Stimulated activated CD8-positive, alpha-beta memory T cell treated with anti-CD3 and anti-CD28 coated beads, Interleukin-7, amount 100 ng/mL, for 1 hour (primary cell): ENCODE measurements around the gene SUZ12.
"Not testable (repeated sequence)": the region's sequence is repeated elsewhere in the genome, so short reads cannot be mapped to it uniquely, and the experiment has no call there.

Experiments used
- DNase-seq, 2 donors: peaks; one replicate each; pipeline ENCODE4 v3.0.0-alpha.2; 2020; ENCODE audit warnings: low read depth in 2 of 2

SUZ12 gene

GRCh38 chr17:31936615-31937609, at the start of gene SUZ12:
SUZ12 (plus strand) TSS chr17:31937007; CDS start chr17:31937247, 240 bp downstream.
- peak; percentile 67 to 74 for DNase-seq

GRCh38 chr17:31888124-31888523, 48.7 kb upstream of the SUZ12 start:
- no peak for DNase-seq

GRCh38 chr17:31900877-31901276, 35.9 kb upstream of the SUZ12 start:
- DNase-seq = no peak

GRCh38 chr17:31902693-31903092, 34.1 kb upstream of the SUZ12 start:
- DNase-seq = no peak

GRCh38 chr17:31903401-31903800, 33.4 kb upstream of the SUZ12 start:
- no peak for DNase-seq

- DNase-seq = no peak
These were observed 29.4 kb upstream of the SUZ12 start for GRCh38 chr17:31907342-31907962.

GRCh38 chr17:31908386-31908785, 28.4 kb upstream of the SUZ12 start:
- no peak for DNase-seq

GRCh38 chr17:31912705-31913104, 24.1 kb upstream of the SUZ12 start:
- DNase-seq = not testable (repeated sequence)

GRCh38 chr17:31915456-31916100, 21.2 kb upstream of the SUZ12 start:
- no peak for DNase-seq

- no peak for DNase-seq
These were observed 20.2 kb upstream of the SUZ12 start for GRCh38 chr17:31916491-31917064.

GRCh38 chr17:31917065-31917529, 19.7 kb upstream of the SUZ12 start:
- DNase-seq = no peak

GRCh38 chr17:31917721-31918120, 19.1 kb upstream of the SUZ12 start:
- DNase-seq = not testable (repeated sequence)

GRCh38 chr17:31918701-31919128, 18.1 kb upstream of the SUZ12 start:
- DNase-seq = no peak

GRCh38 chr17:31919802-31920525, 16.8 kb upstream of the SUZ12 start:
- DNase-seq = no peak

- no peak for DNase-seq
These were observed 10.6 kb upstream of the SUZ12 start for GRCh38 chr17:31926100-31926729.

- no peak for DNase-seq
These were observed 5.1 kb upstream of the SUZ12 start for GRCh38 chr17:31931756-31932155.

- no peak for DNase-seq
These were observed 1.3 kb upstream of the SUZ12 start for GRCh38 chr17:31935512-31935911.

- not testable (repeated sequence) for DNase-seq
These were observed 1.3 kb downstream of the SUZ12 start for GRCh38 chr17:31937926-31938641.

GRCh38 chr17:31941916-31942315, 5.1 kb downstream of the SUZ12 start:
- DNase-seq = not testable (repeated sequence)

GRCh38 chr17:31942396-31942795, 5.6 kb downstream of the SUZ12 start:
- not testable (repeated sequence) for DNase-seq
